A549 (cell line): Measurements from ENCODE around the gene ARHGAP10. TPM values are rescaled to one million over a fixed set of nuclear protein-coding genes. Genes with fewer than 3 reads are reported as not detected.

Source experiments
- ATAC-seq, 2 experiments: fragments of 200-7000 bp in 1 of 2; fragments of >200 bp in 1 of 2; cut with Nextera tagmentation in 1 of 2; cut with Tn5 transposase in 1 of 2; 3 replicates each; pipeline versions ENCODE4 v1.8.0 to v1.9.1; 2018 to 2020; ENCODE audit warnings: mild to moderate bottlenecking in 1 of 2, moderate library complexity in 1 of 2
- CTCF ChIA-PET: fragments of 300-600 bp; sonication (Branson Sonifier 250); formaldehyde crosslinking; extraction: SDS; loops from one replicate; lab custom pipeline; 2021; ENCODE audit warnings: antibody characterized with exemption, inconsistent platforms; lab: Yijun Ruan, JAX
- POLR2A ChIA-PET: fragments of 350-600 bp; formaldehyde crosslinking; extraction: SDS; loops from one replicate; lab custom pipeline; 2021; ENCODE audit warnings: antibody characterized with exemption, inconsistent platforms; lab: Yijun Ruan, JAX
- DNase-seq, 2 experiments: peaks; one replicate each; pipeline versions ENCODE4 v3.0.0 to v3.0.0-alpha.2; 2011 to 2016; ENCODE audit warnings: low read depth in 1 of 2, low spot score in 1 of 2
- FAIRE-seq: peaks from 2 replicates; lab custom pipeline; 2011; peaks lifted over from hg19 to GRCh38; lab: Jason Lieb, UNC
- H3K27ac ChIP-seq, 2 experiments: fragments of >200 bp; sonication (Bioruptor Twin); formaldehyde crosslinking; 3 replicates each; pipeline ENCODE4 v1.5.1; 2016 to 2017
- H3K4me1 ChIP-seq: fragments of >200 bp; sonication (Bioruptor Twin); formaldehyde crosslinking; 3 replicates; pipeline ENCODE4 v1.6.1; 2016
- H3K4me2 ChIP-seq: fragments of >200 bp; sonication (Bioruptor Twin); formaldehyde crosslinking; 3 replicates; pipeline ENCODE4 v1.6.1; 2016
- H3K4me3 ChIP-seq: fragments of >200 bp; sonication (Bioruptor Twin); formaldehyde crosslinking; 3 replicates; pipeline ENCODE4 v1.5.1; 2016
- H3K9me3 ChIP-seq: fragments of >200 bp; sonication (Bioruptor Twin); formaldehyde crosslinking; 3 replicates; pipeline ENCODE4 v1.6.1; 2016
- BHLHE40 ChIP-seq: IDR thresholded peaks from 2 replicates; pipeline ENCODE4 v1.6.1; 2012; ENCODE audit warnings: low read depth, low read length, inconsistent platforms
- CBX2 ChIP-seq: fragments of 200-600 bp; sonication (generic); IDR thresholded peaks from 2 replicates; pipeline ENCODE4 v1.6.1; 2016; ENCODE audit warnings: low read depth, mild to moderate bottlenecking, borderline replicate concordance
- CEBPB ChIP-seq, 2 experiments: fragments of >200 bp in 1 of 2; sonication (Bioruptor Twin) in 1 of 2; formaldehyde crosslinking in 1 of 2; IDR thresholded peaks; 2 replicates each; pipeline ENCODE4 v1.6.1; 2012 to 2016
- CHD2 ChIP-seq: fragments of 150-350 bp; IDR thresholded peaks from 2 replicates; pipeline ENCODE4 v1.6.1; 2014; ENCODE audit warnings: low read length; ENCODE audit not compliant: partially characterized antibody
- CHD4 ChIP-seq: fragments of 200-600 bp; sonication (generic); IDR thresholded peaks from 2 replicates; pipeline ENCODE4 v1.6.1; 2016; ENCODE audit warnings: antibody characterized with exemption, mild to moderate bottlenecking, borderline replicate concordance
- EHF ChIP-seq: fragments of 250-450 bp; sonication (Bioruptor Pico); IDR thresholded peaks from 2 replicates; pipeline ENCODE4 v1.5.0; 2020; ENCODE audit warnings: mild to moderate bottlenecking
- ESRRA ChIP-seq: fragments of 150-350 bp; IDR thresholded peaks from 2 replicates; pipeline ENCODE4 v1.6.1; 2014; ENCODE audit warnings: mild to moderate bottlenecking, low read length, borderline replicate concordance
- FOSB ChIP-seq: fragments of 250-450 bp; sonication (Bioruptor Pico); IDR thresholded peaks from 2 replicates; pipeline ENCODE4 v1.5.0; 2020; ENCODE audit warnings: mild to moderate bottlenecking, moderate library complexity
- FOXS1 ChIP-seq: fragments of 250-450 bp; sonication (Bioruptor Pico); IDR thresholded peaks from 2 replicates; pipeline ENCODE4 v1.5.0; 2020; ENCODE audit warnings: mild to moderate bottlenecking, moderate library complexity
- GATA3 ChIP-seq: IDR thresholded peaks from 2 replicates; pipeline ENCODE4 v1.6.1; 2012; ENCODE audit warnings: borderline replicate concordance
- HDAC2 ChIP-seq: fragments of 200-600 bp; sonication (generic); IDR thresholded peaks from 2 replicates; pipeline ENCODE4 v1.6.1; 2016
- HEYL ChIP-seq: fragments of 250-450 bp; sonication (Bioruptor Pico); IDR thresholded peaks from 2 replicates; pipeline ENCODE4 v1.8.0; 2021; ENCODE audit warnings: mild to moderate bottlenecking, moderate library complexity
- JUNB ChIP-seq: fragments of >200 bp; sonication (Bioruptor Twin); formaldehyde crosslinking; IDR thresholded peaks from 2 replicates; pipeline ENCODE4 v1.6.1; 2016
- KDM1A ChIP-seq: fragments of 200-600 bp; sonication (generic); IDR thresholded peaks from 2 replicates; pipeline ENCODE4 v1.6.1; 2016; ENCODE audit warnings: low read depth, mild to moderate bottlenecking
- MAZ ChIP-seq: fragments of 150-350 bp; IDR thresholded peaks from 2 replicates; pipeline ENCODE4 v1.6.1; 2014; ENCODE audit warnings: antibody characterized with exemption, low read depth, low read length, borderline replicate concordance
- NFE2L2 ChIP-seq: fragments of 150-350 bp; conservative IDR thresholded peaks from 2 replicates; pipeline ENCODE4 v1.6.1; 2014; ENCODE audit warnings: low read length
- NPAS2 ChIP-seq: fragments of 250-450 bp; sonication (Bioruptor Pico); IDR thresholded peaks from 2 replicates; pipeline ENCODE4 v1.8.0; 2022; ENCODE audit warnings: mild to moderate bottlenecking, moderate library complexity, borderline replicate concordance
- RAD21 ChIP-seq, 2 experiments: fragments of >200 bp in 1 of 2; sonication (Bioruptor Twin) in 1 of 2; formaldehyde crosslinking in 1 of 2; IDR thresholded peaks in 1 of 2; conservative IDR thresholded peaks in 1 of 2; 2 replicates in 1 of 2; 3 replicates in 1 of 2; pipeline ENCODE4 v1.6.1; 2012 to 2018; ENCODE audit warnings: inconsistent platforms in 1 of 2
- RARB ChIP-seq: fragments of 250-450 bp; sonication (Bioruptor Pico); IDR thresholded peaks from 2 replicates; pipeline ENCODE4 v1.8.0; 2021; ENCODE audit warnings: mild to moderate bottlenecking, moderate library complexity
- RCOR1 ChIP-seq: fragments of 150-350 bp; IDR thresholded peaks from 2 replicates; pipeline ENCODE4 v1.6.1; 2014; ENCODE audit warnings: antibody characterized with exemption, low read length, low read depth
- RNF2 ChIP-seq: fragments of 200-600 bp; sonication (generic); IDR thresholded peaks from 2 replicates; pipeline ENCODE4 v1.6.1; 2016; ENCODE audit warnings: low read depth, mild to moderate bottlenecking, antibody characterized with exemption, moderate library complexity, borderline replicate concordance
- SMC3 ChIP-seq: fragments of >200 bp; sonication (Bioruptor Twin); formaldehyde crosslinking; IDR thresholded peaks from 3 replicates; pipeline ENCODE4 v1.6.1; 2018; ENCODE audit warnings: inconsistent platforms
- SREBF2 ChIP-seq: fragments of 450-650 bp; IDR thresholded peaks from 2 replicates; pipeline ENCODE4 v1.6.1; 2014; ENCODE audit warnings: mild to moderate bottlenecking, moderate library complexity
- TP53 ChIP-seq: fragments of 250-450 bp; sonication (Bioruptor Pico); IDR thresholded peaks from 2 replicates; pipeline ENCODE4 v1.5.0; 2021; ENCODE audit warnings: mild to moderate bottlenecking, moderate library complexity
- ZSCAN20 ChIP-seq: fragments of 250-450 bp; sonication (Bioruptor Pico); IDR thresholded peaks from 2 replicates; pipeline ENCODE4 v1.8.0; 2022; ENCODE audit warnings: mild to moderate bottlenecking, moderate library complexity
- WGBS: methylation state at CpG from one replicate; pipeline ENCODE4 v1.1.6; 2017; ENCODE audit errors: missing lambda C conversion rate; 5-methylcytosine and 5-hydroxymethylcytosine counted together
- polyA plus RNA-seq, 4 experiments: library from polyadenylated mRNA; depleted of rRNA in 3 of 4; stranded (reverse); fragments of >200 nt; fragmentation: RNase III in 1 of 4; extraction: RNeasy Plus Mini Kit Qiagen cat#74134 plus additional on column Dnase treatment in 1 of 4; gene quantifications; 2 replicates in 3 of 4; 3 replicates in 1 of 4; pipeline ENCODE4 v1.2.3, GENCODE V29; 2011 to 2017
- TF ChIP-seq, protein P1 (sequence below): fragments of 250-450 bp; sonication (Bioruptor Pico); IDR thresholded peaks from 2 replicates; pipeline ENCODE4 v1.5.0; 2020; ENCODE audit warnings: low read depth, mild to moderate bottlenecking, moderate library complexity
- TF ChIP-seq, protein P2 (sequence below): fragments of 450-650 bp; IDR thresholded peaks from 2 replicates; pipeline ENCODE4 v1.6.1; 2014; ENCODE audit warnings: antibody characterized with exemption
- TF ChIP-seq, protein P3 (sequence below): fragments of 150-350 bp; IDR thresholded peaks from 2 replicates; pipeline ENCODE4 v1.6.1; 2014; ENCODE audit warnings: low read depth, mild to moderate bottlenecking, low read length
- TF ChIP-seq, protein P4 (sequence below): fragments of >200 bp; sonication (Bioruptor Twin); formaldehyde crosslinking; IDR thresholded peaks from 3 replicates; pipeline ENCODE4 v1.6.1; 2016
- TF ChIP-seq, protein P5 (sequence below): fragments of 200-600 bp; sonication (generic); IDR thresholded peaks from 2 replicates; pipeline ENCODE4 v1.6.1; 2016; ENCODE audit warnings: antibody characterized with exemption, mild to moderate bottlenecking, moderate library complexity

Gene ARHGAP10
- polyA plus RNA-seq, 2 of the 4 experiments (the other 2 are of a cell fraction): 7.0 to 7.2 TPM

DNA sequence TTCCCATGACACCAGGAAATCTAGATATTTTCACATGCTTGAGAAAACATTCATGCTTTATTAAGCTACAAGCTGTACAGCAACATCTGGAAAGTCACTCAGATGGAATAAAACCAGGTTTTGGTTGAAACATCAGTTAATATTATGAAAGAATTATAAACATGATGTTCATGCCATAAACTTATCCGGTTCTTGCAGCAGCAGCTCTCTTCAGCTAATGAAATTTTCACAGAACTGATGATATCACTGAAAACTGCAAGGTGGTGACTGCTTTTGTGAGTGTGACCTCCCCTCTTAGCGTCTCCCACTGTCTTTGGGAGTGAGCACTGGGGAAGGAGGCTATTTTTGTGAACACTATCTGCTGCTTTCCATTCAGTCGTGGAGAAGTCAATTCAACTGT lies 56.9 kb downstream of the ARHGAP10 start:
- FAIRE-seq (no peak), DNase-seq (no peak), ATAC-seq (no peak)
- CTCF ChIA-PET: interaction anchor here (1.7 kb wide), 1 partner anchor 81 kb away, joined by 3 read pairs; no protein-coding TSS in a partner anchor
- H3K4me1 ChIP-seq: peaks cover 32% of the 10 kb centered on the region
- TF ChIP-seq ESRRA (no peak), RAD21 (conservative IDR thresholded peaks at IDR 0.05 in 1 of 2, IDR thresholded peaks at IDR 0.05 in 1 of 2) (no peak), HEYL (CRISPR knock-in tag) (no peak), EHF (no peak), NFE2L2 (no peak), KDM1A (no peak), JUNB (no peak), TP53 (CRISPR knock-in tag) (no peak), BHLHE40 (no peak), CHD4 (no peak), MAZ (no peak)
- TF ChIP-seq, protein P1, sequence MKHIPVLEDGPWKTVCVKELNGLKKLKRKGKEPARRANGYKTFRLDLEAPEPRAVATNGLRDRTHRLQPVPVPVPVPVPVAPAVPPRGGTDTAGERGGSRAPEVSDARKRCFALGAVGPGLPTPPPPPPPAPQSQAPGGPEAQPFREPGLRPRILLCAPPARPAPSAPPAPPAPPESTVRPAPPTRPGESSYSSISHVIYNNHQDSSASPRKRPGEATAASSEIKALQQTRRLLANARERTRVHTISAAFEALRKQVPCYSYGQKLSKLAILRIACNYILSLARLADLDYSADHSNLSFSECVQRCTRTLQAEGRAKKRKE (CRISPR knock-in tag): no peak
- H3K9me3 ChIP-seq: no peaks in the 10 kb centered on the region
- no peak overlapping the region for H3K27ac ChIP-seq
- POLR2A ChIA-PET: no interaction called here
- WGBS: 92% methylated on average over 3 of the region's 3 CpGs
- H3K4me3 ChIP-seq: no peak overlapping the region
- H3K4me2 ChIP-seq: no peak overlapping the region

DNA sequence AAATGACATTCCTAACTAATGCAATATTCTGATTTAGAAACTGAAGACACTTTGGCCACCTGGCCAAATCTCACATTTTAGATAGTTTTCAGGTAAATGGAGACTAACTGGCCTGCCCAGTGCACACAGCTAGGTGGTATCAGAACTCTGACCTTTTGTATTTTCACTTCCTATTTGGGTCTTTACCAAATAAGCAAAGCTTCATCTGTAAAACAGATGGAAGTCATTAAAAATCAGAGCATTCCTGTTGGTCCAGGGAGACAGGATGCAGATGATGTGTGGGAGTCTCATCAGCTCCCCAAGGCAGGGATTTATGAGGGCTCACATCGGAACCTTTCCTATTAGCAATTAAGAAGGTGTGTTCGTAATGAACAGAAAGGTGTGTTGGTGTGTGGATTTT lies 57.7 kb downstream of the ARHGAP10 start:
- no peak overlapping the region for H3K4me3 ChIP-seq
- WGBS: 87% methylated on average over 2 of the region's 2 CpGs
- CTCF ChIA-PET: interaction anchor here (0.6 to 1.7 kb wide), 2 partner anchors 82 to 110 kb away, joined by 3 read pairs; no protein-coding TSS in a partner anchor
- H3K4me2 ChIP-seq: no peak overlapping the region
- peaks cover 36% of the 10 kb centered on the region for H3K4me1 ChIP-seq
- no peak overlapping the region for H3K27ac ChIP-seq
- POLR2A ChIA-PET: interaction anchor here (0.5 kb wide), 1 partner anchor 9 kb away, joined by 3 read pairs; no protein-coding TSS in a partner anchor
- FAIRE-seq (no peak), ATAC-seq (no peak), DNase-seq (no peak)
- no peak for TF ChIP-seq HDAC2
- TF ChIP-seq, protein P2, sequence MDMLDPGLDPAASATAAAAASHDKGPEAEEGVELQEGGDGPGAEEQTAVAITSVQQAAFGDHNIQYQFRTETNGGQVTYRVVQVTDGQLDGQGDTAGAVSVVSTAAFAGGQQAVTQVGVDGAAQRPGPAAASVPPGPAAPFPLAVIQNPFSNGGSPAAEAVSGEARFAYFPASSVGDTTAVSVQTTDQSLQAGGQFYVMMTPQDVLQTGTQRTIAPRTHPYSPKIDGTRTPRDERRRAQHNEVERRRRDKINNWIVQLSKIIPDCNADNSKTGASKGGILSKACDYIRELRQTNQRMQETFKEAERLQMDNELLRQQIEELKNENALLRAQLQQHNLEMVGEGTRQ: no peak
- TF ChIP-seq, protein P3, sequence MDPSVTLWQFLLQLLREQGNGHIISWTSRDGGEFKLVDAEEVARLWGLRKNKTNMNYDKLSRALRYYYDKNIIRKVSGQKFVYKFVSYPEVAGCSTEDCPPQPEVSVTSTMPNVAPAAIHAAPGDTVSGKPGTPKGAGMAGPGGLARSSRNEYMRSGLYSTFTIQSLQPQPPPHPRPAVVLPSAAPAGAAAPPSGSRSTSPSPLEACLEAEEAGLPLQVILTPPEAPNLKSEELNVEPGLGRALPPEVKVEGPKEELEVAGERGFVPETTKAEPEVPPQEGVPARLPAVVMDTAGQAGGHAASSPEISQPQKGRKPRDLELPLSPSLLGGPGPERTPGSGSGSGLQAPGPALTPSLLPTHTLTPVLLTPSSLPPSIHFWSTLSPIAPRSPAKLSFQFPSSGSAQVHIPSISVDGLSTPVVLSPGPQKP: no peak
- no peaks in the 10 kb centered on the region for H3K9me3 ChIP-seq

DNA sequence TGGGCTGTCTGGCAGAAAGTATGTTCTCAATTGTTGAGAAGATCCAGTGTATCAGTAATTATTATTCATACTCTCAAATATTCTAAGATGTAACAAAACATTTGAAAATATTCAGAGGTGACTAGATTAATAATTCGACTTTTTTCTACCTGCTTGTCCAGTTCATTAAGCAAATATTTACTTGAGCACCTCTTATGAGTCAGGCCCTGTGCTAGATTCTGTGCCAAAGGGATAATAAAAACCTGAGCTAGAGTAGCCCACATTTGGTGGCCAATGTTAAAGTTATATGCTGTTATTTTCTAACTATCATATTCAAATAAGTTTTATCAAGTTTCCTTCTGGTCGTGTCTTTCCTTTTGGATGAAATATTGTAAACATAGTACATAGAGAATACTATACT lies 58.5 kb downstream of the ARHGAP10 start:
- WGBS: 22% methylated on average over 2 of the region's 2 CpGs
- Histone ChIP-seq H3K4me1 (peaks cover 36% of the 10 kb centered on the region), H3K27ac (no peak overlapping the region), H3K4me2 (peak overlapping the region; percentile 29; the same call in 2 of the 3 replicates), H3K9me3 (no peaks in the 10 kb centered on the region), H3K4me3 (no peak overlapping the region)
- FAIRE-seq: no peak
- POLR2A ChIA-PET: no interaction called here
- DNase-seq: no peak
- no peak for ATAC-seq
- CTCF ChIA-PET: no interaction called here
- TF ChIP-seq CHD2 (no peak), NPAS2 (no peak), RCOR1 (no peak), RNF2 (no peak), CEBPB (IDR thresholded peaks at IDR 0.05) (no peak), CBX2 (no peak), SMC3 (no peak), ZSCAN20 (CRISPR knock-in tag) (no peak), TP53 (CRISPR knock-in tag) (no peak), FOXS1 (no peak), SREBF2 (no peak), FOSB (CRISPR knock-in tag) (no peak), RARB (CRISPR knock-in tag) (no peak), GATA3 (no peak)
- TF ChIP-seq, protein P4, sequence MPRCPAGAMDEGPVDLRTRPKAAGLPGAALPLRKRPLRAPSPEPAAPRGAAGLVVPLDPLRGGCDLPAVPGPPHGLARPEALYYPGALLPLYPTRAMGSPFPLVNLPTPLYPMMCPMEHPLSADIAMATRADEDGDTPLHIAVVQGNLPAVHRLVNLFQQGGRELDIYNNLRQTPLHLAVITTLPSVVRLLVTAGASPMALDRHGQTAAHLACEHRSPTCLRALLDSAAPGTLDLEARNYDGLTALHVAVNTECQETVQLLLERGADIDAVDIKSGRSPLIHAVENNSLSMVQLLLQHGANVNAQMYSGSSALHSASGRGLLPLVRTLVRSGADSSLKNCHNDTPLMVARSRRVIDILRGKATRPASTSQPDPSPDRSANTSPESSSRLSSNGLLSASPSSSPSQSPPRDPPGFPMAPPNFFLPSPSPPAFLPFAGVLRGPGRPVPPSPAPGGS: no peak
- TF ChIP-seq, protein P5, sequence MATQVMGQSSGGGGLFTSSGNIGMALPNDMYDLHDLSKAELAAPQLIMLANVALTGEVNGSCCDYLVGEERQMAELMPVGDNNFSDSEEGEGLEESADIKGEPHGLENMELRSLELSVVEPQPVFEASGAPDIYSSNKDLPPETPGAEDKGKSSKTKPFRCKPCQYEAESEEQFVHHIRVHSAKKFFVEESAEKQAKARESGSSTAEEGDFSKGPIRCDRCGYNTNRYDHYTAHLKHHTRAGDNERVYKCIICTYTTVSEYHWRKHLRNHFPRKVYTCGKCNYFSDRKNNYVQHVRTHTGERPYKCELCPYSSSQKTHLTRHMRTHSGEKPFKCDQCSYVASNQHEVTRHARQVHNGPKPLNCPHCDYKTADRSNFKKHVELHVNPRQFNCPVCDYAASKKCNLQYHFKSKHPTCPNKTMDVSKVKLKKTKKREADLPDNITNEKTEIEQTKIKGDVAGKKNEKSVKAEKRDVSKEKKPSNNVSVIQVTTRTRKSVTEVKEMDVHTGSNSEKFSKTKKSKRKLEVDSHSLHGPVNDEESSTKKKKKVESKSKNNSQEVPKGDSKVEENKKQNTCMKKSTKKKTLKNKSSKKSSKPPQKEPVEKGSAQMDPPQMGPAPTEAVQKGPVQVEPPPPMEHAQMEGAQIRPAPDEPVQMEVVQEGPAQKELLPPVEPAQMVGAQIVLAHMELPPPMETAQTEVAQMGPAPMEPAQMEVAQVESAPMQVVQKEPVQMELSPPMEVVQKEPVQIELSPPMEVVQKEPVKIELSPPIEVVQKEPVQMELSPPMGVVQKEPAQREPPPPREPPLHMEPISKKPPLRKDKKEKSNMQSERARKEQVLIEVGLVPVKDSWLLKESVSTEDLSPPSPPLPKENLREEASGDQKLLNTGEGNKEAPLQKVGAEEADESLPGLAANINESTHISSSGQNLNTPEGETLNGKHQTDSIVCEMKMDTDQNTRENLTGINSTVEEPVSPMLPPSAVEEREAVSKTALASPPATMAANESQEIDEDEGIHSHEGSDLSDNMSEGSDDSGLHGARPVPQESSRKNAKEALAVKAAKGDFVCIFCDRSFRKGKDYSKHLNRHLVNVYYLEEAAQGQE: no peak
